Omental fat pad (tissue), 4 donors: ENCODE measurements around the gene TUBB3. TPM values are rescaled to one million over a fixed set of nuclear protein-coding genes. Genes with fewer than 3 reads are reported as not detected.

ENCODE experiments used
- ATAC-seq: fragments of 150-250 bp; one replicate; pipeline ENCODE4 v1.9.1; 2016; ENCODE audit warnings: mild to moderate bottlenecking, moderate library complexity; ENCODE audit not compliant: low FRiP score
- DNase-seq: peaks from one replicate; pipeline ENCODE4 v3.0.0-alpha.2; 2019; ENCODE audit warnings: low spot score
- CTCF ChIP-seq, 3 donors: fragments of 450-650 bp; IDR thresholded peaks; one replicate each; pipeline ENCODE4 v1.5.1; 2016 to 2017; ENCODE audit warnings: antibody characterized with exemption in 3 of 3, mild to moderate bottlenecking in 3 of 3, moderate library complexity in 2 of 3
- total RNA-seq, 4 donors: library from RNA; depleted of rRNA; stranded (reverse); fragments of >200 nt; gene quantifications; one replicate each; pipeline ENCODE4 v1.1.0, GENCODE V29; 2016

TUBB3 gene
- total RNA-seq, 4 donors from 2014 or later = 2.8 to 34.9 (median 10.5) TPM

GRCh38 chr16:89949121-89949742 is 26.1 kb downstream of the TUBB3 start:
- no peak for TF ChIP-seq CTCF (IDR thresholded peaks at IDR 0.05)
- ATAC-seq = no peak
- no peak for DNase-seq

DNA sequence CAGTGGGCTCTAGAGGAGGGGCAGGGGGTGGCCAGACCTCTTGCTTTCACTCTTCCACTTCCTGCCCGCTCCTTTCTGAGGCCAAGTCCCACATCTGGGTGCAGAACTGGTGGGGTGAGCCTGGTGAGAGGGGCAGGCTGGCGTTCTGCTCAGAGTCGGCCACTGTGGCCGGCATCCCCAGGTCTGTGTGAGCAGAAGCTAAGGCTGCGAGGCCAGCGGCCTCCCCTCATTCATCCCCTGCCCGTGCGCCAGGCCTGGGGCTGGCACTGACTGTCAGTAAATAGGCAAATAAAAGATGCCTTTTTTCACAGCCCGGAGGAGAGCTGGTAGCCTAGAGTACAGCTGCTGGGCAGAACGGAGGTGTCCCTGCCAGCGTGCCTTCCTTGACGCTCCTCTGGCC is 26.6 kb downstream of the TUBB3 start:
- no peak for TF ChIP-seq CTCF (IDR thresholded peaks at IDR 0.05)
- DNase-seq (no peak), ATAC-seq (no peak)

DNA sequence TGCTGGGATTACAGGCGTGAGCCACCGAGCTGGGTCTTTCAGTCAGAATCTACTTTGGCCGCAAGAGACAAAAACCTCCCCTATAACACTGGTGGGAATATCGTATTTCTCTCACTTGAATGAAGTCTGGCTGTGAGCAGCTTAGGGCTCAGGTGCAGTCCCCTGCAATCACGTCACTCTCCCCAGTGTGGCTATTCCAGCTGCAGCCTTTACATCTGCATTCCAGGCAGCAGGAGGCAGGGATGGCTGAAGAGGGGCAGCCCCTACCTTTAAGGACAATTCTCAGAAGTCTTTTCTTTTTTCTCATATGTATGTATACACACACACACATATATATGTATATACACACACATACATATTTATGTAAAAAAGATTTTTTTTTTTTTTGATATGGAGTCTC is 28.4 kb downstream of the TUBB3 start:
- TF ChIP-seq CTCF (IDR thresholded peaks at IDR 0.05) = no peak
- ATAC-seq (no peak), DNase-seq (no peak)

DNA sequence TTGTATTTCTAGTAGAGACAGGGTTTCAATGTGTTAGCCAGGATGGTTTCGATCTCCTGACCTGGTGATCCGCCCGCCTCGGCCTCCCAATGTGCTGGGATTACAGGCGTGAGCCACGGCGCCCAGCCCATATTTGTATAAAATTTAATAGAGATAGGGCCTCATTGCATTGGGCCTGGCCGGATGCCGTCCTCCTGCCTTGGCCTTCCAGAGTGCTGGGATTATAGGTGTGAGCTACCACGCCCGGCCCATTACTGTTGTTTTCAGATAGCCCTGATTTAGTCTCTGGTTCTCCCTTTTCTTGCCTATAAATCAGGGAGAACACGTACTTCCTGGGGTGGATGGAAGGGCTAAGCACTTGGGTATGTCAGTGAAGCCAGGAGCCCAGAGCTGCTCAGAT is 28.9 kb downstream of the TUBB3 start:
- TF ChIP-seq CTCF (IDR thresholded peaks at IDR 0.05) = no peak
- ATAC-seq (no peak), DNase-seq (no peak)

- no peak for DNase-seq
- ATAC-seq = no peak
Observed at GRCh38 chr16:89952551-89952950, 29.4 kb downstream of the TUBB3 start.

DNA sequence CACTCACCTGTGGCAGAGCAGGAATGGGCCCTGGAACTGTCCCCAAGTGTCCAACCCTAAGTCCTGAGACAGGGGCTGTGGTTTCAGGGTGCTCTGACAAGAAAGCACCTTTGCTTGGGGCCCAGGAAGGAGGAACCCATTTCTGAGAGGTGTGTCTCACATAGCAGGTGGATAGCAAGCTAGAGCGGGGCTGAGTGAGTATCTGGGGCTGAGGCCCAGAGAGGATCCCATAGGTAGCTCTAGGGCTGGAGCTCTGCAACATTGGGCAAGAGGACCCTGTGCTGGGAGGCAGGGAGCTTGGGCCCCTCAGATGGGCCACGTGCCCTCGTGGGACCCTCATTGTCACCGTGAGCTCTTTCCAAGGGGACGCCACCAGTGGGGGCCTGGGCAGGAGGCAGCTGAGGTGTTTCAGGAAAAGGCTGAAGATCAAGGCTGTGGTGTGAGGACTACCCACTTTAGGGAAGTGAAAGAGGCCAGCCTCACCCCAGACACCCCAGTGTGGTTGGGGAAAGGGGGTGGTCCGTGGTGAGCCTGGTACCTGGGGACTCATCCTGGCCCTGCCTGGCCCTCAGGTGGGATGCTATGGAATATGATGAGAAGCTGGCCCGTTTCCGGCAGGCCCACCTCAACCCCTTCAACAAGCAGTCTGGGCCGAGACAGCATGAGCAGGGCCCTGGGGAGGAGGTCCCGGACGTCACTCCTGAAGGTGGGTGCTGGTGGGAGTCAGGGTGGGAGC is 30.7 kb downstream of the TUBB3 start:
- no peak for TF ChIP-seq CTCF (IDR thresholded peaks at IDR 0.05)
- DNase-seq (no peak), ATAC-seq (no peak)

More at GRCh38 chr16:89952551-89952950, 29.4 kb downstream of the TUBB3 start:
- TF ChIP-seq CTCF (IDR thresholded peaks at IDR 0.05) = no peak

GRCh38 chr16:89954462-89954861 is 31.3 kb downstream of the TUBB3 start:
- no peak for TF ChIP-seq CTCF (IDR thresholded peaks at IDR 0.05)
- no peak for DNase-seq
- ATAC-seq = no peak
